GM12872 (cell line): ENCODE measurements around the gene PHC3.

ENCODE experiments used
- TF ChIP-seq, protein P1 (sequence below): IDR thresholded peaks from 3 replicates; pipeline ENCODE4 v1.5.1; 2011; ENCODE audit warnings: low read depth, mild to moderate bottlenecking, low read length, moderate library complexity; ENCODE audit not compliant: insufficient read depth

The PHC3 gene

DNA sequence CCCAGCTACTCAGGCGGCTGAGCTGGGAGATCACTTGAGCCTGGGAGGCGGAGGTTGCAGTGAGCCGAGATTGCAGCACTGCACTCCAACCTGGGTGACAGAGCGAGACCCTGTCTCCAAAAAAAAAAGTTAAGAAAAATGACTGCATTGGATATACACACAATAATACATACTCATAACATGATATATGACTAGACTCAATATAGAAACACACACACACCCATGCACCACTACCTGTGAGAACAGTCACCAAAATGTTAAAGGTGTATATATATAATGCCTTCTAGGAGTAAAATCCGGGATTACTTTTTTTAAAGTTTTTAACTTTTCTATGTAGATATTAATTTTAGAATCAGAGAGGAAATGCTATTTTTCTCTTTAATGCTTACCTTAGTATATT, 25.9 kb downstream of the PHC3 start:
- TF ChIP-seq, protein P1, sequence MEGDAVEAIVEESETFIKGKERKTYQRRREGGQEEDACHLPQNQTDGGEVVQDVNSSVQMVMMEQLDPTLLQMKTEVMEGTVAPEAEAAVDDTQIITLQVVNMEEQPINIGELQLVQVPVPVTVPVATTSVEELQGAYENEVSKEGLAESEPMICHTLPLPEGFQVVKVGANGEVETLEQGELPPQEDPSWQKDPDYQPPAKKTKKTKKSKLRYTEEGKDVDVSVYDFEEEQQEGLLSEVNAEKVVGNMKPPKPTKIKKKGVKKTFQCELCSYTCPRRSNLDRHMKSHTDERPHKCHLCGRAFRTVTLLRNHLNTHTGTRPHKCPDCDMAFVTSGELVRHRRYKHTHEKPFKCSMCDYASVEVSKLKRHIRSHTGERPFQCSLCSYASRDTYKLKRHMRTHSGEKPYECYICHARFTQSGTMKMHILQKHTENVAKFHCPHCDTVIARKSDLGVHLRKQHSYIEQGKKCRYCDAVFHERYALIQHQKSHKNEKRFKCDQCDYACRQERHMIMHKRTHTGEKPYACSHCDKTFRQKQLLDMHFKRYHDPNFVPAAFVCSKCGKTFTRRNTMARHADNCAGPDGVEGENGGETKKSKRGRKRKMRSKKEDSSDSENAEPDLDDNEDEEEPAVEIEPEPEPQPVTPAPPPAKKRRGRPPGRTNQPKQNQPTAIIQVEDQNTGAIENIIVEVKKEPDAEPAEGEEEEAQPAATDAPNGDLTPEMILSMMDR = no peak

DNA sequence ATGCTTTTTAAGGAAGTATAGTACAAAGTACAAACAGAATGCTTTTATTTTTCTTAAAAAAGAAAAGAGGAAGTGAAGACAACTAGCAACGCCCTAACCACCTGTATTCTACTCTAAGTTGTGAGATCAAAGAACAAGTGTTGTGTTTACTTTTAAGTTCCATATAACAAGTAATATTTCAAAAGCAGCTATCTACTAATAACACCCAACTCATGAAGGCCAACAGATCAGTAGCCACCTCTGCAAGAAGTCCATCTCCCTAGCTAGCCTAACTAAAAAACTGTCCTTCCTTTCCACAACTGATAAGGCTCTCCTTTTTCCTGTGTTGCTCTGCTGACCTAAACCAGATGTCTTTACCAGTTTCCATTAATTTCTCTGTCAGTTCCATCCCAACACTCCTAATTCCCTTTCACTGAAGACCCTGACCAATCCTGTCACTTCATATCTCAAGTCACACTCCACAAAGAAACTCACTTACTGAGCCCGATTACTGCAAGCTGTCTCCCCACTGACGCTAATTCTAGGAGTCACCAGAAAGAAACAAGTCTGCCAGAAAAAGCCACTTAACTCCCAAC, 26.9 kb downstream of the PHC3 start:
- TF ChIP-seq, protein P1 = no peak

DNA sequence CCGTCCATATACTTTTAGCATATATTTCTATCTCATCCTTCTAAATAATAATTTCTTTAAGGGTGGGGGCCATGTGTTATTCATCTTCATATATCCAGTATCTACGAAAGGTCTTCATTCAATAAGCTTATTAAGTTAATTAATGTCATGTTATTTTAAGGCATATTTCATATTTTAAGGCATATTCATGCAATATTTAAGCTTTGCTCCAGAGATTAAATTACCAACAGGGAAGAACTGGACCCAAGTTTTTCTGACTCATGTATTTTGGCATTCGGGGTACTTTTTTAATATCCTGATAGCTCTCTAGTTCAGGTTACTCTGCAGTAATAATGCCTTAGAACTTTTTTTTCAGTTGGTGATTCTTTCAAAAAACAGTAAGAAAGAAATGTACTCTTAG, 27.4 kb downstream of the PHC3 start:
- TF ChIP-seq, protein P1 = no peak

DNA sequence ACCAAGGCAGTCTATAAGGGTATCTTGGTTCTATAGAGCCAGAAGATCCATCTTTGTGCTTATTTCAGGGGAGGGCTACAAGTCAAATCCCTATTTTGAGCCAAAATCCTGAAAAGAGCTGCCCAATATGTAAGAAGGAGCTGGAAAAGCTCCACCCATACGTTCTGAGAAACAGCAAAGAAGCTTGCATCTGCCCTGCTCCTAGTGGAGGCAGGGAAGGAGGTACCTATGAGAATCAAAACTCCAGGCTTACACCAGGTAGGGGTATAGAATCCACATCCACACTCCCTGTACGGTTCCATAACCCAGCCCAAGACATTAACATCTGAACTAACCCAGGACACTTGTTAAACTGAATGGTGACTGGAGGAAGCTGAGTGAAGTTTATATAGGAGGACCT, 30.0 kb downstream of the PHC3 start:
- TF ChIP-seq, protein P1 = no peak

DNA sequence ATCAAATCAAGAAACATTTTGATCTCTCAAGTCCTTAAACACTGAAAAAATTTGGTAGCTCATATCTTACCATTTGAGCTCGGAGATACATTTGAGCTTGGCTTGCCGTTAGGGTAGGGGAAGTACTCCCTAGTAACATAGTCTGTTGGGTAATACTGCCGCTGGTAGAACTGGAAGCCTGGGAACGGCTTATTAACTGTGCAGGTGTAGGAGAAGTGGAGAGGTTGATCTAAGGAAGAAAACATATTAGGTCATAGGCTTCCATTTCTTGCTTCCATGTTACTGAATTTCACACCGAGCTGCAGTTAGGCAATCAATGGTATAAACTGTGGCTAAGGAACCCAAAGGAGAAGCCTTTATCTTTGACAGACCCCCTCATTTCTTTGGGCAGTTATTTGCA, 32.5 kb downstream of the PHC3 start:
- TF ChIP-seq, protein P1 = no peak

DNA sequence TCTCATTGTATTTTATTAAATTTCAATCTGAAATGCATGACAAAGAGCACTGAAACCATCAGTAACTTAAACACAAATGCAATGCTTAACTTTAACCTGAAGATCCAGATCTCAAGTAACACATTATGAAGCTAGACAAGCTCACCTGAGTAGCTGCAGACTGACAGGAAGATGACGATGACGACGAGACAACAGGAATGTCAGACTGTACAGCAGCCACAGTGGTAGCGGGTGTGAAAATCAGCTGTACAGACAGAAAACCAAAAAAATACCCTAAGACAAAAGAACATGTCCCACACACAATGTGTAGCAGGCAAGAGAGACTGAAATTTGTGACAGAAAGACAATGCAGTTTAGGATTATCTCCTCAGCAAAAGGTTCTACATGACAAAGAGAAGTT, 36.3 kb downstream of the PHC3 start:
- TF ChIP-seq, protein P1 = no peak

DNA sequence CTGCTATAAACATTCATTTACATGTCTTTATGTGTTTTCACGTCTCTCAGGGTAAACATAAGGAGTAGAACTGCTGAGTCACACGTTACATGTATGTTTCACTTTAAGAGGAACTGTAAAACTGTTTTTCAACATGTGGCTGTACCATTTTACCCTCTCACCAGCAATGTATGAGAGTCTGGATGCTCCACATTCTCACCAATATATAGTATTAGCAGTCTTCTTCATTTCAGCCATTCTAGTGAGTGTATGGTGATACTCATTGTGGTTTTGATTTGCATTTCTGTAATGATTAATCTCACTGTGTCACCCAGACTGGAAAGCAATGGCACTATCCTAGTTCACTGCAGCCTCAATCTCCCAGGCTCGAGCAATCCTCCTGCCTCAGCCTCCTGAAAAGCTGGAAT, 37.1 kb downstream of the PHC3 start:
- TF ChIP-seq, protein P1 = no peak

DNA sequence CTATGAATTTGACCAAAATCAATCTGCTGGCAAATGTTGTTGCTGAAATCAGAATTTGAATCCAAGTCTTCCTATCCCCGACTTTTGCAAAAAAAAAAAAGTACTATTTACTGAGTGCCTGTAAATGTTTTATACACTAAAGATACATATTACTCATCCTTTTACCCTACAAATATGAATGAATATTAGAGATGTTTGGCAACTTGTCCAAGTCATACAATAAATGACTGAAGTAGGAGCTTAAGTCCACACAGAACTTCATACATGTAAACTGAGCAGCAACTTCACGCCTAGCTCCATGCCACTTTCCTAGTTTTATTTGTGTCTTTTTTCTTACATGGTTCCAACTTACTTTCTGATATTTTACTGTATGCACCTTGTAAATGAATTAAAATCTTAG, 39.2 kb downstream of the PHC3 start:
- TF ChIP-seq, protein P1 = no peak
